ENCODE results near the gene USP53.
A peak's percentile ranks its signal among the peaks of the same experiment; 100 is the strongest.
"Not testable (repeated sequence)": the region's sequence is repeated elsewhere in the genome, so short reads cannot be mapped to it uniquely, and the experiment has no call there.

Gene USP53

GRCh38 chr4:119229908-119230687 is 17.6 kb downstream of the USP53 start:
- DNase-seq (ENCODE audit: low spot score): no peak

- DNase-seq (ENCODE audit: low spot score): no peak
Observed at GRCh38 chr4:119231491-119231890, 19.0 kb downstream of the USP53 start.

- no peak for DNase-seq (ENCODE audit: low spot score)
Observed at GRCh38 chr4:119232286-119232685, 19.8 kb downstream of the USP53 start.

- DNase-seq (ENCODE audit: low spot score): no peak
Observed at GRCh38 chr4:119233191-119233590, 20.7 kb downstream of the USP53 start.

GRCh38 chr4:119233750-119234149 is 21.2 kb downstream of the USP53 start:
- no peak for DNase-seq (ENCODE audit: low spot score)

GRCh38 chr4:119237201-119237600 is 24.7 kb downstream of the USP53 start:
- DNase-seq (ENCODE audit: low spot score): no peak

- no peak for DNase-seq (ENCODE audit: low spot score)
Observed at GRCh38 chr4:119237642-119238041, 25.1 kb downstream of the USP53 start.

- DNase-seq (ENCODE audit: low spot score): no peak
Observed at GRCh38 chr4:119238068-119238722, 25.7 kb downstream of the USP53 start.

GRCh38 chr4:119240128-119240527 is 27.6 kb downstream of the USP53 start:
- no peak for DNase-seq (ENCODE audit: low spot score)

GRCh38 chr4:119240568-119240967 is 28.1 kb downstream of the USP53 start:
- DNase-seq (ENCODE audit: low spot score): no peak

GRCh38 chr4:119242417-119242816 is 29.9 kb downstream of the USP53 start:
- DNase-seq (ENCODE audit: low spot score): no peak

GRCh38 chr4:119243868-119244267 is 31.4 kb downstream of the USP53 start:
- no peak for DNase-seq (ENCODE audit: low spot score)

- DNase-seq (ENCODE audit: low spot score): no peak
Observed at GRCh38 chr4:119244344-119244743, 31.8 kb downstream of the USP53 start.

GRCh38 chr4:119244832-119245231 is 32.3 kb downstream of the USP53 start:
- DNase-seq (ENCODE audit: low spot score): no peak

- DNase-seq (ENCODE audit: low spot score): no peak
Observed at GRCh38 chr4:119246177-119246733, 33.7 kb downstream of the USP53 start.

GRCh38 chr4:119251037-119251436 is 38.5 kb downstream of the USP53 start:
- DNase-seq (ENCODE audit: low spot score): not testable (repeated sequence)

- not testable (repeated sequence) for DNase-seq (ENCODE audit: low spot score)
Observed at GRCh38 chr4:119255223-119255622, 42.7 kb downstream of the USP53 start.

- no peak for DNase-seq (ENCODE audit: low spot score)
Observed at GRCh38 chr4:119260528-119260927, 48.0 kb downstream of the USP53 start.

GRCh38 chr4:119261986-119262385 is 49.5 kb downstream of the USP53 start:
- DNase-seq (ENCODE audit: low spot score): no peak

GRCh38 chr4:119264743-119265142 is 52.2 kb downstream of the USP53 start:
- no peak for DNase-seq (ENCODE audit: low spot score)

- no peak for DNase-seq (ENCODE audit: low spot score)
Observed at GRCh38 chr4:119266153-119266552, 53.6 kb downstream of the USP53 start.

GRCh38 chr4:119268466-119268865 is 56.0 kb downstream of the USP53 start:
- DNase-seq (ENCODE audit: low spot score): peak; percentile 14

GRCh38 chr4:119271361-119272085 is 59.0 kb downstream of the USP53 start:
- DNase-seq (ENCODE audit: low spot score): no peak

Data from COLO829 (cell line).